Measurements from ENCODE around the gene ZMIZ1.

Gene ZMIZ1

GRCh38 chr10:79061441-79062315 lies 7.1 kb upstream of the ZMIZ1 start:
- TF ChIP-seq CTCF (IDR thresholded peaks at IDR 0.05; ENCODE audit: low read depth, low read length) = no peak
- H3K4me3 ChIP-seq (replicated peaks in 1 of 2; ENCODE audit: low read depth in 2 of 2, low read length in 2 of 2) = no peak overlapping the region
- DNase-seq (ENCODE audit: low read depth in 2 of 2) = no peak

- no peak overlapping the region for H3K4me3 ChIP-seq (replicated peaks in 1 of 2; ENCODE audit: low read depth in 2 of 2, low read length in 2 of 2)
- no peak for TF ChIP-seq CTCF (IDR thresholded peaks at IDR 0.05; ENCODE audit: low read depth, low read length)
- no peak for DNase-seq (ENCODE audit: low read depth in 2 of 2)
These were observed 5.7 kb upstream of the ZMIZ1 start for GRCh38 chr10:79063071-79063491.

GRCh38 chr10:79063661-79064492 lies 4.9 kb upstream of the ZMIZ1 start:
- H3K4me3 ChIP-seq (replicated peaks in 1 of 2; ENCODE audit: low read depth in 2 of 2, low read length in 2 of 2) = no peak overlapping the region
- no peak for DNase-seq (ENCODE audit: low read depth in 2 of 2)
- no peak for TF ChIP-seq CTCF (IDR thresholded peaks at IDR 0.05; ENCODE audit: low read depth, low read length)

GRCh38 chr10:79065091-79065551 lies 3.6 kb upstream of the ZMIZ1 start:
- no peak for TF ChIP-seq CTCF (IDR thresholded peaks at IDR 0.05; ENCODE audit: low read depth, low read length)
- DNase-seq (ENCODE audit: low read depth in 2 of 2) = no peak
- H3K4me3 ChIP-seq (replicated peaks in 1 of 2; ENCODE audit: low read depth in 2 of 2, low read length in 2 of 2) = no peak overlapping the region

GRCh38 chr10:79065853-79066252 lies 2.9 kb upstream of the ZMIZ1 start:
- H3K4me3 ChIP-seq (replicated peaks in 1 of 2; ENCODE audit: low read depth in 2 of 2, low read length in 2 of 2) = no peak overlapping the region
- no peak for DNase-seq (ENCODE audit: low read depth in 2 of 2)

More at GRCh38 chr10:79065853-79066252, 2.9 kb upstream of the ZMIZ1 start:
- no peak for TF ChIP-seq CTCF (IDR thresholded peaks at IDR 0.05; ENCODE audit: low read depth, low read length)

All from cardiac fibroblast (primary cell).